Measurements from ENCODE around the gene IAH1.
"Not testable (repeated sequence)": the region's sequence is repeated elsewhere in the genome, so short reads cannot be mapped to it uniquely, and the experiment has no call there.

IAH1 gene

GRCh38 chr2:9472511-9472910, 1.8 kb upstream of the IAH1 start:
- in situ Hi-C loops (cut with HindIII; ENCODE audit: low sequenced_read_pairs), result no loop called here

DNA sequence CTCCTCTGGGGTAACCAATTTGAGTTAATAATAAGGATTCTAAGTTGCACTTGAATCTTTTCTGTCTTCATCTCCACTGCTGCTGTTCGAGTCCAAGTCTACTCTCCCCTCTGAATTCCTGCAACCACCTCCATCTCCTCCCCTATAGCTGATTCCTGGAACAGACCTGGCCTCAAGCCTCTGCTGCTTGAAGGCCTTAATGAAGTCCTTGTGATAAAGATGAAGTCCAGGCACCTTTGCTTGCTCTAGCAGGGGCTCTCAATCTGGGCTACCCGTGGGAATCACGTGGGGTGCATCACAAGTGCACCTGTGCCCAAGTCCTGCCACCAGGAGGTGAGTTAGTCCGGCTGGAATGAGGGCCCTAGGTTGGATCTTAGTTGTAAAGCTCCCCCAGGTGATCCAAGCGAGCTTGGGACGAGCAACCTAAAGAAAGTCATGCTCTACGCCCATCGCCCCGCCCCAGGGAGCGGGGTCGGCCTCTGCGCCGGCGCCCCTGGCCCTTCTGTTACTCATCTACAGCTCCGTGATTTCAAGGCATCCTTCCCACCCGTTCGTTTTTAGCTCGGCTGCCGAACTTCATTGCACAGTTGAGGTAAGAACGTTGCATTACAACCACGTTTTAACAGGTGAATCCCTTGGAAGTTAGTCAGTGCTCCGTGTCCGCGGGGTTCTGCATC, 905 bp upstream of the IAH1 start:
- in situ Hi-C loops (cut with HindIII; ENCODE audit: low sequenced_read_pairs), result no loop called here

- in situ Hi-C loops (cut with HindIII; ENCODE audit: low sequenced_read_pairs), result no loop called here
Measured at GRCh38 chr2:9473985-9474360, 378 bp upstream of the IAH1 start.

DNA sequence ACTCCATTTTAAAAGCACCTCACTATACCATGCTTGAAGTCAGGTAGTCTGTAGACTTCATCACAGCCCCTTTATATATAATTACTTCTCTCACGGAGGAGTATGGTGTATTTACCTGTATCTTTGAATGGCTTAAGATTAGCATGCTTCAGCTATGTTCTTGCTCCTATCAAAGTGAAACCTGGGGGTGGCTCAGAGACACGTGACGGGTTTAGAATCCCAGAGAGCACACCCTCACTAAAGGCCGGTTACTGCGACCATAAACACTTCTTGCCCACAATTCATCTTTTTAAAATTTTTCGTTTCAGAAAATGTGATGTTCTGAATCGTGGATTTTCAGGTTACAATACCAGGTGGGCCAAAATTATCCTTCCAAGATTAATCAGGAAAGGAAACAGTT, 3.6 kb downstream of the IAH1 start:
- in situ Hi-C loops (cut with HindIII; ENCODE audit: low sequenced_read_pairs), result no loop called here

- in situ Hi-C loops (cut with HindIII; ENCODE audit: low sequenced_read_pairs), result no loop called here
Measured at GRCh38 chr2:9478526-9478925, 4.2 kb downstream of the IAH1 start.

DNA sequence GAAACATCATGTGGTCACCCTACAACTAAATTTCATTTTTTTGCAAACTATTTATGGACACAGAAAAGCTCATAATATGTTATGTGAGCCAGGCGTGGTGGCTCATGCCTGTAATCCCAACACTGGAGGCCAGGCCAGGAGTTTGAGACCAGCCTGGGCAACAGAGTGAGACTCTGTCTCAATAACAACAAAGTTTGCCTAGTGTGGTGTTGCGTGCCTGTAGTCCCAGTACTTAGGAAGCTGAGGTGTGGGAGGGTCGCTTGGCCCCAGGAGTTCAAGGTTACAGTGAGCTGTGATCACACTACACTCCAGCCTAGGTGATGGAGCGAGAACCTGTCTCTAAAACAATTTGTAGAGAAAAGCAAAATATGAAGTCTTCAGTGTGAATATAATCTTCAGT, 5.8 kb downstream of the IAH1 start:
- in situ Hi-C loops (cut with HindIII; ENCODE audit: low sequenced_read_pairs), result no loop called here

DNA sequence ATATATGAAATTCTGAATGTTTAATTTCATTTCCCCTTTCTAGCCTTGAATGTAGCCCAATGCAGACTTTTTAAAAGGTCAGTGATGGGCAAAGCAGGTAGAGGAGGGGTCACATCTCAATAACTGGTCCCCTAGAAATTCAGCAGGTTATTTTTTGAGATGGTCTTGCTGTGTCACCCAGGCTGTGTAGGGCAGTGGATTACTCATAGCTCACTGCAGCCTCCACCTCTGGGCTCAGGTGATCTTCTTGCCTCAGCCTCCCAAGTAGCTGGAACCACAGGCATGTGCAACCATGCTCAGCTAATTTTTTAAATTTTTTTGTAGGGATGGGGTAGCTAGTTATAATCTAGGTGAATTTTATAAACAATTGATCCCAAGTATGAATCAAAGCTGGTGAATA, 8.8 kb downstream of the IAH1 start:
- in situ Hi-C loops (cut with HindIII; ENCODE audit: low sequenced_read_pairs), result no loop called here

GRCh38 chr2:9484533-9484932, 10.2 kb downstream of the IAH1 start:
- in situ Hi-C loops (cut with HindIII; ENCODE audit: low sequenced_read_pairs), result no loop called here

GRCh38 chr2:9488583-9489547, 14.5 kb downstream of the IAH1 start:
- in situ Hi-C loops (cut with HindIII; ENCODE audit: low sequenced_read_pairs), result no loop called here

DNA sequence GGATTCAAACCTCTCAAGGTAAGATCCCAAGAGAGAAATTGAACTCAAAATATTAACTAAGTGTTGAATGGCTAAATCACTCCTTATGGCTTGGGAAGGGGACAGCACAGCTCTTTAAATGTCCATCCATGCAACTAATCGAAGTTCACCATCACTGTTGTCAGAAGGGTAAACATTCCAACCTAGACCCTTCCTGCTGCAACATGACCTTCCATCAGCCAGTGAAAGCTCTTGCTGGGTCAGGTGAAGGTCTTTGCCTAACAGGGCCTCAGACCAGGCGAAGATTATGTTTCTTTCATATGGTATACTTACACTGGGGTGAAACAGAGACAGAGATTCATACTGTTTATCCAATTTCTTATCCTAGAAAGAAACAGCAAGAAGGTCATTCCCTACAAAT, 16.4 kb downstream of the IAH1 start:
- in situ Hi-C loops (cut with HindIII; ENCODE audit: low sequenced_read_pairs), result no loop called here

GRCh38 chr2:9492927-9493326, 18.6 kb downstream of the IAH1 start:
- in situ Hi-C loops (cut with HindIII; ENCODE audit: low sequenced_read_pairs), result no loop called here

DNA sequence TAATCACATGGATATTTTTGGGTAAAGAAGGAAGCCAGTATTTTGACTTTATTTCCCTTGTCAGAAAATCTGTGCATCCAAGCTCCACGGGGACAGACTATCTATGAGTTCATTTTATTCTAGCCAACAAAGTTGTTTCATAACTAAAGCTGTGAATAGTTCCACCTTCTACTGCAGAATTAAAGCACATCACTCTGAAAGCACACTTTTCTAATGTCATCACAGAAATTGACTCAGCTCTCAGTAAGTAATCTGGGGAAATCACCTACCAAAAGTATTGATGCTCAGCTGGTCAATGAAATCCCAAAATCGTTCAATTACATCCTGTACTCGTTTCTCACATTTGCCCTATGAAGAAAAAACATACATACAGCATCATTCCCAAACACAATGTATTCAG, 19.1 kb downstream of the IAH1 start:
- in situ Hi-C loops (cut with HindIII; ENCODE audit: low sequenced_read_pairs), result no loop called here

GRCh38 chr2:9494081-9494480, 19.7 kb downstream of the IAH1 start:
- in situ Hi-C loops (cut with HindIII; ENCODE audit: low sequenced_read_pairs), result no loop called here

DNA sequence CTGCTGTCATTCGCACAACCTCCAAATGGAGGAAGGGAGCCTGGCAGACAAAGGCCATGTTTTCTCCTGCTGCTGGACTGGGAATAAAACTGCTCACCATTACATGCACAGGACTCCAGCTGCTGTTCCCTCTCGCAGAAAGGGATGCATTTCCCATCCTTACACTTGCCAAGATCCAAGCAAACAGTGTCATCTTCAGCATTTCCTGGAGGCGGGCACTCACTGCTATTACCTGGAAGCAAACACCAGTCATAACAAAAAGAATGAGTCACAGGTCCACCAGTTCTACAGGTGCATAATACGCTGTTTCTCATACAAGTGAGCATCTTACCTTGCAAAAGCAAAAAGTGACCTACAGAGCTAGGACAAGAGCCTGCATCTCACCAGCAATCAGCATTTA, 22.7 kb downstream of the IAH1 start:
- in situ Hi-C loops (cut with HindIII; ENCODE audit: low sequenced_read_pairs), result no loop called here

GRCh38 chr2:9498210-9498609, 23.9 kb downstream of the IAH1 start:
- in situ Hi-C loops (cut with HindIII; ENCODE audit: low sequenced_read_pairs), result no loop called here

GRCh38 chr2:9508931-9509330, 34.6 kb downstream of the IAH1 start:
- in situ Hi-C loops (cut with HindIII; ENCODE audit: low sequenced_read_pairs), result no loop called here

GRCh38 chr2:9513946-9514345, 39.6 kb downstream of the IAH1 start:
- in situ Hi-C loops (cut with HindIII; ENCODE audit: low sequenced_read_pairs), result not testable (repeated sequence)

DNA sequence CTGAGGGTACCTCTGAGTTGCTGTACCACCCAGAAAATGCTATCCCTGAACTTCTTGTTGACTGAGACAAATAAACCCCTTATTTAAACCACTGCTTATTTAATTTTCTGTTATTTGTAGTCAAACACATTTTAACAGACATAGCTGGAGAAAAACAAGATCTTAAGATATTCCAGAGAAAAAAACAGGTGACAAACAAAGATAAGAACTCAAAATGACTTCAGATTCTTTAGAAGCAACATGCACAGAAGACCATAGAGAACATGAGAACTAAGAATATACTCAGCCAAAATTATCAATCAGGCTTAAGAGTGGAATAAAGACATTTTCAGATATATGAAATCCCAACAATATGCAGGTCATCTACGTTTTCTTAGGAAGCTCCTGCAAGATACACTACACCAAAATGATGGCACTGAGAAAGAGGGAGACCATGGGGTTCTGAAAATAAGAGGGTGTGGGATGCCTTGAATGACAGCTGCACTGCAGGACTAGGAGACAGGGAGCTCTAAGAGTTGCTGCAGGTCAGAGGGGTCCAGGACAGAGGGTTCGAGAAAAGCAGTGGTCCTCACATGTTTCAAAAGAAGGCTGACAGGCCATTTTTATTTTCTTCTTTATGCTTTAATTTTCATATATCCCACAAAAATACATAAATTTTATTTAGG, 42.9 kb downstream of the IAH1 start:
- in situ Hi-C loops (cut with HindIII; ENCODE audit: low sequenced_read_pairs), result no loop called here

- in situ Hi-C loops (cut with HindIII; ENCODE audit: low sequenced_read_pairs), result no loop called here
Measured at GRCh38 chr2:9518163-9518562, 43.8 kb downstream of the IAH1 start.

DNA sequence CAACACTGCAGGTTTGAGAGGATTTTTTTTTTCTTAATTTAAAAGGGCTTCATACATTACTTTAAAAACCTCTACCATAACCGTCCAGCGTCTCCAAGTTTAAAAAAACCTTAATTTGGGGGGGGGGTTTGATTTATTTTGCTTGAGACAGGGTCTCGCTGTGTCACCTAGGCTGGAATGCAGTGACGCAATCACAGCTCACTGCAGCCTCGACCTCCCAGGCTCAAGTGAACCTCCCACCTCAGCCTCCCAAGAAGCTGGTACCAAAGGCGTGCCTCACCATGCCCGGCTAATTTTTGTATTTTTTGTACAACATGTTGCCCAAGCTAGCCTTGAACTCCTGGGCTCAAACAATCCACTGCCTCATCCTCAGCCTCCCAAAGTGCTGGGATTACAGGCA, 44.4 kb downstream of the IAH1 start:
- in situ Hi-C loops (cut with HindIII; ENCODE audit: low sequenced_read_pairs), result no loop called here

DNA sequence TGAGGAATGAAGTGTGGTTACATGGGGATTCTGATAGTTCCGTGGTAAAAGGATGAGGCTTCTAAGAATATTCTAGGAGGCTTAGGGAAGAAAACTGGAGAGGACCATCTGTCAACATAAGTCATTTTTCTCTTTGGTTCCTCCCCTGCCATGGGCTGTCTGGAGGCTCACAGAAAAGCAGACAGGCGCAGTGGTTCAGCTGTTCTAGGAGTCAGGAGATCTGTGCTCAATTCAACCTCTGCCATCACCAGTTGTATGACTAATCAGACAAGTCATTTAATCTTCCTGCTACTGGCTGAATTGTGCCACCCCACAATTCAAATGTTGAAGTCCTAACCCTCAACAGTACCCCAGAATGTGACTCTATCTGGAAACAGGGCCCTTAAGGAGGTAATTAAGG, 44.9 kb downstream of the IAH1 start:
- in situ Hi-C loops (cut with HindIII; ENCODE audit: low sequenced_read_pairs), result no loop called here

GRCh38 chr2:9524291-9524690, 49.9 kb downstream of the IAH1 start:
- in situ Hi-C loops (cut with HindIII; ENCODE audit: low sequenced_read_pairs), result no loop called here
